Erythroblast (primary cell): ENCODE data around the gene ACRBP.

Source experiments
- GATA1 ChIP-seq: IDR thresholded peaks from 2 replicates; pipeline ENCODE4 v1.6.1; 2011; ENCODE audit warnings: low read depth, mild to moderate bottlenecking, control low read depth, low read length, moderate library complexity
- POLR2A ChIP-seq: IDR thresholded peaks from 2 replicates; pipeline ENCODE4 v1.6.1; 2011; ENCODE audit warnings: mild to moderate bottlenecking, low read length

GRCh38 chr12:6653342-6653741 lies 6.1 kb upstream of the ACRBP start:
- no peak for TF ChIP-seq POLR2A
- no peak for TF ChIP-seq GATA1
